Fibroblast of lung (primary cell): ENCODE data around the gene PTPN14. TPM values are rescaled to one million over a fixed set of nuclear protein-coding genes. Genes with fewer than 3 reads are reported as not detected.
A peak's percentile ranks its signal among the peaks of the same experiment; 100 is the strongest.

ENCODE experiments used
- DNase-seq, 2 donors: peaks; one replicate each; pipeline versions ENCODE4 v3.0.0 to v3.0.0-alpha.2; 2010; ENCODE audit warnings: low read depth in 2 of 2
- H2AFZ ChIP-seq: 2 replicates; pipeline ENCODE4 v1.5.1; 2012; ENCODE audit warnings: low read length, control low read depth, inconsistent platforms
- H3K27ac ChIP-seq: 2 replicates; pipeline ENCODE4 v1.5.1; 2011; ENCODE audit warnings: low read length, control low read depth; ENCODE audit not compliant: insufficient read depth
- H3K27me3 ChIP-seq: 2 replicates; pipeline ENCODE4 v1.5.1; 2011; ENCODE audit warnings: mild to moderate bottlenecking, low read length; ENCODE audit not compliant: control insufficient read depth, insufficient read depth
- H3K36me3 ChIP-seq: 2 replicates; pipeline ENCODE4 v1.5.1; 2011; ENCODE audit warnings: low read length; ENCODE audit not compliant: control insufficient read depth, insufficient read depth
- H3K4me1 ChIP-seq: 2 replicates; pipeline ENCODE4 v1.5.1; 2011; ENCODE audit warnings: low read length; ENCODE audit not compliant: control insufficient read depth, insufficient read depth; ENCODE audit errors: extremely low read depth
- H3K4me2 ChIP-seq: 2 replicates; pipeline ENCODE4 v1.5.1; 2011; ENCODE audit warnings: low read length, control low read depth; ENCODE audit not compliant: insufficient read depth; ENCODE audit errors: extremely low read depth
- H3K4me3 ChIP-seq, 4 experiments: fragments of 200-600 bp in 1 of 4; sonication (generic) in 1 of 4; replicated peaks in 1 of 4; 2 replicates each; pipeline ENCODE4 v1.5.1; 2011 to 2016; ENCODE audit warnings: low read length in 4 of 4, low read depth in 3 of 4, mild to moderate bottlenecking in 3 of 4, control low read depth in 2 of 4, inconsistent platforms in 1 of 4, mixed read lengths in 1 of 4; ENCODE audit not compliant: insufficient read depth in 1 of 4; ENCODE audit errors: control extremely low read depth in 1 of 4
- H3K79me2 ChIP-seq: 2 replicates; pipeline ENCODE4 v1.5.1; 2012; ENCODE audit warnings: mild to moderate bottlenecking, low read length, inconsistent platforms; ENCODE audit not compliant: control insufficient read depth, insufficient read depth
- H3K9ac ChIP-seq: 2 replicates; pipeline ENCODE4 v1.5.1; 2011; ENCODE audit warnings: mild to moderate bottlenecking, low read length, control low read depth; ENCODE audit not compliant: insufficient read depth
- H3K9me3 ChIP-seq: 2 replicates; pipeline ENCODE4 v1.5.1; 2012; ENCODE audit warnings: low read depth, low read length; ENCODE audit not compliant: control insufficient read depth, insufficient read depth
- H4K20me1 ChIP-seq: 2 replicates; pipeline ENCODE4 v1.5.1; 2011; ENCODE audit warnings: low read length; ENCODE audit not compliant: control insufficient read depth, insufficient read depth; ENCODE audit errors: extremely low read depth
- CTCF ChIP-seq, 2 donors: IDR thresholded peaks in 1 of 2; conservative IDR thresholded peaks in 1 of 2; 1 replicate in 1 of 2; 2 replicates in 1 of 2; pipeline ENCODE4 v1.5.1; 2011 to 2012; ENCODE audit warnings: low read length in 2 of 2, control low read depth in 1 of 2, inconsistent platforms in 1 of 2, low read depth in 1 of 2, mild to moderate bottlenecking in 1 of 2
- EZH2 ChIP-seq: IDR thresholded peaks from 2 replicates; pipeline ENCODE4 v1.5.1; 2012; ENCODE audit warnings: low read length, control low read depth, mild to moderate bottlenecking; ENCODE audit errors: missing control alignments
- polyA plus RNA-seq, 2 donors: library from polyadenylated mRNA; depleted of rRNA in 1 of 2; stranded (reverse) in 1 of 2; unstranded in 1 of 2; fragments of >200 nt; gene quantifications; 2 replicates each; pipeline ENCODE4 v1.2.1, GENCODE V29; 2011 to 2012; ENCODE audit warnings: missing spikeins in 1 of 2
- total RNA-seq: library from RNA; depleted of rRNA; stranded (reverse); fragments of >200 nt; gene quantifications from 2 replicates; pipeline ENCODE4 v1.2.1, GENCODE V29; 2014

PTPN14 gene
- total and polyA plus RNA-seq, 2 donors (not counting 1 experiment from before 2014, with no cell fraction given): 38.7 to 56.1 TPM

- peak in 1 of 2 donors; percentile 20 for DNase-seq
- Histone ChIP-seq H3K27me3 (no peaks in the 10 kb centered on the region), H3K4me2 (peak overlapping the region; percentile 27), H3K79me2 (no peaks in the 10 kb centered on the region), H3K36me3 (no peaks in the 10 kb centered on the region), H2AFZ (no peak overlapping the region), H3K4me3 (no peak overlapping the region), H3K27ac (no peak overlapping the region), H3K9ac (no peak overlapping the region), H3K4me1 (peaks cover 11% of the 10 kb centered on the region), H4K20me1 (no peaks in the 10 kb centered on the region), H3K9me3 (no peaks in the 10 kb centered on the region)
- TF ChIP-seq CTCF (conservative IDR thresholded peaks at IDR 0.05 in 1 of 2, IDR thresholded peaks at IDR 0.05 in 1 of 2; ENCODE audit: low read depth in 1 of 2, low read length in 2 of 2) (no peak), EZH2 (no peak)
Observed at GRCh38 chr1:214377485-214377884, 173.9 kb downstream of the PTPN14 start.

GRCh38 chr1:214372092-214372491 is 179.3 kb downstream of the PTPN14 start:
- no peak overlapping the region for H3K27ac ChIP-seq
- H3K4me2 ChIP-seq: no peak overlapping the region
- H3K27me3 ChIP-seq: no peaks in the 10 kb centered on the region
- TF ChIP-seq CTCF (conservative IDR thresholded peaks at IDR 0.05 in 1 of 2, IDR thresholded peaks at IDR 0.05 in 1 of 2; ENCODE audit: low read depth in 1 of 2, low read length in 2 of 2) (no peak), EZH2 (no peak)
- no peaks in the 10 kb centered on the region for H3K79me2 ChIP-seq
- no peaks in the 10 kb centered on the region for H3K9me3 ChIP-seq
- DNase-seq: peak in 1 of 2 donors; percentile 74
- H3K9ac ChIP-seq: no peak overlapping the region
- no peaks in the 10 kb centered on the region for H3K4me1 ChIP-seq
- peaks cover 8% of the 10 kb centered on the region for H3K36me3 ChIP-seq
- H2AFZ ChIP-seq: no peak overlapping the region
- no peaks in the 10 kb centered on the region for H4K20me1 ChIP-seq
- no peak overlapping the region for H3K4me3 ChIP-seq

GRCh38 chr1:214370615-214371014 is 180.8 kb downstream of the PTPN14 start:
- TF ChIP-seq CTCF (conservative IDR thresholded peaks at IDR 0.05 in 1 of 2, IDR thresholded peaks at IDR 0.05 in 1 of 2; ENCODE audit: low read depth in 1 of 2, low read length in 2 of 2) (no peak), EZH2 (no peak)
- Histone ChIP-seq H3K79me2 (no peaks in the 10 kb centered on the region), H3K27ac (no peak overlapping the region), H3K4me2 (no peak overlapping the region), H3K9me3 (no peaks in the 10 kb centered on the region), H4K20me1 (no peaks in the 10 kb centered on the region), H3K36me3 (peaks cover 8% of the 10 kb centered on the region), H3K9ac (no peak overlapping the region), H3K27me3 (no peaks in the 10 kb centered on the region), H2AFZ (no peak overlapping the region), H3K4me1 (no peaks in the 10 kb centered on the region), H3K4me3 (no peak overlapping the region)
- DNase-seq: no peak
